Measurements from ENCODE around the gene DHRS2. TPM values are rescaled to one million over a fixed set of nuclear protein-coding genes. Genes with fewer than 3 reads are reported as not detected.

The DHRS2 gene
- total and polyA plus RNA-seq, 2 donors (not counting 1 experiment from before 2014, with no cell fraction given): not detected

- H3K36me3 ChIP-seq (replicated peaks in 1 of 2; ENCODE audit: control extremely low read depth in 1 of 2, control insufficient read depth in 1 of 2, extremely low read depth in 1 of 2, insufficient read depth in 2 of 2, low read length in 1 of 2): no peaks in the 10 kb centered on the region
- H3K4me2 ChIP-seq (replicated peaks; ENCODE audit: low read depth, low read length, poor library complexity, severe bottlenecking): no peak overlapping the region
- Mint-ChIP-seq H3K4me3 (no peak overlapping the region), H3K27me3 (peaks cover 4% of the 10 kb centered on the region), H3K9me3 (ENCODE audit: insufficient read depth) (no peaks in the 10 kb centered on the region), H3K4me1 (no peaks in the 10 kb centered on the region), H3K27ac (no peak overlapping the region)
- peaks cover 0 to 5% (median 0%) of the 10 kb centered on the region in 4 experiments for H3K27me3 ChIP-seq (replicated peaks in 1 of 4; ENCODE audit: control extremely low read depth in 1 of 4, control insufficient read depth in 3 of 4, insufficient read depth in 4 of 4, low read length in 3 of 4)
- H2AFZ ChIP-seq (ENCODE audit: insufficient read depth, low read depth, low read length, poor library complexity, severe bottlenecking): no peak overlapping the region
- no peak overlapping the region for H3K4me3 ChIP-seq (ENCODE audit: control extremely low read depth in 1 of 5, extremely low read depth in 1 of 5, insufficient read depth in 1 of 5, low read depth in 2 of 5, low read length in 4 of 5)
- POLR2A ChIA-PET: no interaction called here
- no peak for TF ChIP-seq CTCF (IDR thresholded peaks at IDR 0.05)
- no peak for TF ChIP-seq EZH2 (IDR thresholded peaks at IDR 0.05; ENCODE audit: borderline replicate concordance, insufficient read depth, low read depth, low read length, poor library complexity, severe bottlenecking)
- H4K20me1 ChIP-seq (ENCODE audit: control insufficient read depth, insufficient read depth, low read length, poor library complexity, severe bottlenecking): no peaks in the 10 kb centered on the region
- DNase-seq (no peak), ATAC-seq (ENCODE audit: low read depth) (no peak)
- H3K4me1 ChIP-seq (ENCODE audit: control insufficient read depth in 2 of 2, insufficient read depth in 2 of 2, low read length in 2 of 2): peaks cover 0 to 3% of the 10 kb centered on the region in 2 donors
- peaks cover 0 to 5% (median 0%) of the 10 kb centered on the region in 3 donors for H3K9me3 ChIP-seq (ENCODE audit: control extremely low read depth in 1 of 3, control insufficient read depth in 2 of 3, insufficient read depth in 1 of 3, low read length in 2 of 3)
- intact Hi-C loops (cut with micrococcal nuclease): no loop called here
- CTCF ChIA-PET: interaction anchor here (1.2 kb wide), 1 partner anchor 26 kb away, joined by 4 read pairs; no protein-coding TSS in a partner anchor
- no peak overlapping the region for H3K27ac ChIP-seq (ENCODE audit: low read length in 2 of 2)
- H3K79me2 ChIP-seq (ENCODE audit: control insufficient read depth, insufficient read depth, low read length): no peaks in the 10 kb centered on the region
- no peak overlapping the region for H3K9ac ChIP-seq (ENCODE audit: low read length)
- WGBS (ENCODE audit: insufficient coverage): 55% methylated on average over 5 of the region's 6 CpGs
Observed at GRCh38 chr14:23605931-23606585, 30.1 kb upstream of the DHRS2 start.

GRCh38 chr14:23608454-23608853 lies 27.7 kb upstream of the DHRS2 start:
- Mint-ChIP-seq H3K4me3 (no peak overlapping the region), H3K27ac (no peak overlapping the region)
- no peak overlapping the region for H2AFZ ChIP-seq (ENCODE audit: insufficient read depth, low read depth, low read length, poor library complexity, severe bottlenecking)

More at GRCh38 chr14:23608454-23608853, 27.7 kb upstream of the DHRS2 start:
- Histone ChIP-seq H3K4me3 (ENCODE audit: control extremely low read depth in 1 of 5, extremely low read depth in 1 of 5, insufficient read depth in 1 of 5, low read depth in 2 of 5, low read length in 4 of 5) (no peak overlapping the region), H3K27me3 (replicated peaks in 1 of 4; ENCODE audit: control extremely low read depth in 1 of 4, control insufficient read depth in 3 of 4, insufficient read depth in 4 of 4, low read length in 3 of 4) (no peaks in the 10 kb centered on the region), H4K20me1 (ENCODE audit: control insufficient read depth, insufficient read depth, low read length, poor library complexity, severe bottlenecking) (no peaks in the 10 kb centered on the region), H3K9me3 (ENCODE audit: control extremely low read depth in 1 of 3, control insufficient read depth in 2 of 3, insufficient read depth in 1 of 3, low read length in 2 of 3) (peaks cover 0 to 5% (median 0%) of the 10 kb centered on the region in 3 donors), H3K9ac (ENCODE audit: low read length) (no peak overlapping the region), H3K4me2 (replicated peaks; ENCODE audit: low read depth, low read length, poor library complexity, severe bottlenecking) (no peak overlapping the region), H3K27ac (ENCODE audit: low read length in 2 of 2) (no peak overlapping the region), H3K79me2 (ENCODE audit: control insufficient read depth, insufficient read depth, low read length) (no peaks in the 10 kb centered on the region), H3K4me1 (ENCODE audit: control insufficient read depth in 2 of 2, insufficient read depth in 2 of 2, low read length in 2 of 2) (peaks cover 0 to 3% of the 10 kb centered on the region in 2 donors), H3K36me3 (replicated peaks in 1 of 2; ENCODE audit: control extremely low read depth in 1 of 2, control insufficient read depth in 1 of 2, extremely low read depth in 1 of 2, insufficient read depth in 2 of 2, low read length in 1 of 2) (no peaks in the 10 kb centered on the region)
- POLR2A ChIA-PET: no interaction called here
- Mint-ChIP-seq H3K27me3 (peaks cover 12% of the 10 kb centered on the region), H3K9me3 (ENCODE audit: insufficient read depth) (no peaks in the 10 kb centered on the region), H3K4me1 (no peaks in the 10 kb centered on the region)
- ATAC-seq (ENCODE audit: low read depth): no peak
- TF ChIP-seq CTCF (IDR thresholded peaks at IDR 0.05) (no peak), EZH2 (IDR thresholded peaks at IDR 0.05; ENCODE audit: borderline replicate concordance, insufficient read depth, low read depth, low read length, poor library complexity, severe bottlenecking) (no peak)
- CTCF ChIA-PET: no interaction called here
- no CpG with 5 or more reads among the region's 1 CpG for WGBS (ENCODE audit: insufficient coverage)
- DNase-seq: no peak
- intact Hi-C loops (cut with micrococcal nuclease): no loop called here
